ENCODE data around the gene RGS9.
A peak's percentile ranks its signal among the peaks of the same experiment; 100 is the strongest.
"Not testable (repeated sequence)": the region's sequence is repeated elsewhere in the genome, so short reads cannot be mapped to it uniquely, and the experiment has no call there.

RGS9 gene

DNA sequence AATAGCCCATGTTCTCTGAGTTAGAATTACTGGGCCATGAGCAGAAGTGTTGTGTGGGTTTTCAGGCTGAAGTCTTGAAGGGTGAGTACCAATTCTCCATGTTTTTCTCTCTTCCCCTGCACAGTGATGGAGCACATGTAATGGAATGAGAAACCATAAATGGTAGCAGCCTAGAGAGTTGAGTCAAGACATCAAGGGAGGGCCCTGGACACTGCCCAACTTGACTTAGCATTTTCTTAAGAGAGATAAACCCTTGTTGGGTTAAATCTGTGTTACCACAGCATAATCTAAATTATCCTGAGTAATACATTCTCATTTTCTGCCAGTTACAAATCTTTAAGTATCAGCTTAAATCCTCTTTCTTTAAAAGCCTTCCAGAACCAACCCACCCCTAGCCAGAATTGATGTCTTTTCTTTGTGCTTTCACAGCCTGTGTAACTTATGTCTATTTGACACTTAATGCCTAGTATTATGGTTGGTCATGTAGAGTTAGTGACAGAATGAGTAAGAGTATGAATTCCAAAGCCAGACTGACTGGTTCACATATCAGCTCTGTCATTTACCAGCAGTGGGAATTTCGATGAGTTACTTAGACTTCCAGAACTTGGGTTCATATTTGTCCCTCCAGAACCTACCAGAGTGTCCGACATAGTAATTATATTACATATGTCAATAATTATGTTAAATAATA, 27.0 kb upstream of the RGS9 start:
- Histone ChIP-seq H3K4me3 (ENCODE audit: insufficient read depth, low read depth, low read length) (no peak overlapping the region), H3K36me3 (ENCODE audit: control insufficient read depth, insufficient read depth, low read length) (no peaks in the 10 kb centered on the region), H3K27me3 (ENCODE audit: control insufficient read depth, insufficient read depth, low read length, poor library complexity, severe bottlenecking) (no peaks in the 10 kb centered on the region), H3K4me1 (ENCODE audit: control insufficient read depth, insufficient read depth, low read length) (no peaks in the 10 kb centered on the region), H3K27ac (ENCODE audit: insufficient read depth, low read depth, low read length, poor library complexity, severe bottlenecking) (no peak overlapping the region), H3K9me3 (ENCODE audit: control insufficient read depth, low read length) (no peaks in the 10 kb centered on the region)
- 90 to 91% methylated on average over 1 to 2 of the region's 2 CpGs for WGBS, 2 experiments

GRCh38 chr17:65115839-65116238, 21.3 kb upstream of the RGS9 start:
- Histone ChIP-seq H3K9me3 (ENCODE audit: control insufficient read depth, low read length) (no peaks in the 10 kb centered on the region), H3K36me3 (ENCODE audit: control insufficient read depth, insufficient read depth, low read length) (no peaks in the 10 kb centered on the region), H3K27me3 (ENCODE audit: control insufficient read depth, insufficient read depth, low read length, poor library complexity, severe bottlenecking) (no peaks in the 10 kb centered on the region), H3K4me3 (ENCODE audit: insufficient read depth, low read depth, low read length) (no peak overlapping the region), H3K4me1 (ENCODE audit: control insufficient read depth, insufficient read depth, low read length) (no peaks in the 10 kb centered on the region), H3K27ac (ENCODE audit: insufficient read depth, low read depth, low read length, poor library complexity, severe bottlenecking) (no peak overlapping the region)
- WGBS, 2 experiments, result 61 to 70% methylated on average over 2 of the region's 3 CpGs

DNA sequence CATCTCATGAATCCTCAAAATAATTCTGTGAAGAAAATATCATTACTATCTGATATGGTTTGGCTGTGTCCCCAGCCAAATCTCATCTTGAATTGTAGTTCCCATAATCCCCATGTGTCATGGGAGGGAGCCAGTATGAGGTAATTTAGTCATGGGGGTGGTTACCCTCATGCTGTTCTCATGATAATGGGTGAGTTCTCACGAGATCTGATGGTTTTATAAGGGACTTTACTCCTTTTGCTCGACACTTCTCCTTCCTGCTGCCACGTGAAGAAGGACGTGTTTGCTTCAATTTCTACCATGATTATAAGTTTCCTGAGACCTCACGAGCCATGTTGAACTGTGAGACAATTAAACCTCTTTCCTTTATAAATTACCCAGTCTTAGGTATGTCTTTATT, 20.7 kb upstream of the RGS9 start:
- not testable (repeated sequence) for H3K4me1 ChIP-seq (ENCODE audit: control insufficient read depth, insufficient read depth, low read length); H3K36me3 ChIP-seq (ENCODE audit: control insufficient read depth, insufficient read depth, low read length)

GRCh38 chr17:65117384-65118035, 19.7 kb upstream of the RGS9 start:
- no peaks in the 10 kb centered on the region for H3K9me3 ChIP-seq (ENCODE audit: control insufficient read depth, low read length)
- no peak overlapping the region for H3K4me3 ChIP-seq (ENCODE audit: insufficient read depth, low read depth, low read length)
- no peak overlapping the region for H3K27ac ChIP-seq (ENCODE audit: insufficient read depth, low read depth, low read length, poor library complexity, severe bottlenecking)
- no peaks in the 10 kb centered on the region for H3K4me1 ChIP-seq (ENCODE audit: control insufficient read depth, insufficient read depth, low read length)
- no peaks in the 10 kb centered on the region for H3K27me3 ChIP-seq (ENCODE audit: control insufficient read depth, insufficient read depth, low read length, poor library complexity, severe bottlenecking)
- H3K36me3 ChIP-seq (ENCODE audit: control insufficient read depth, insufficient read depth, low read length), result no peaks in the 10 kb centered on the region
- WGBS, 2 experiments, result 90% methylated on average over 4 of the region's 4 CpGs

More for the DNA sequence above, 20.7 kb upstream of the RGS9 start:
- not testable (repeated sequence) for H3K9me3 ChIP-seq (ENCODE audit: control insufficient read depth, low read length); H3K4me3 ChIP-seq (ENCODE audit: insufficient read depth, low read depth, low read length); H3K27me3 ChIP-seq (ENCODE audit: control insufficient read depth, insufficient read depth, low read length, poor library complexity, severe bottlenecking); H3K27ac ChIP-seq (ENCODE audit: insufficient read depth, low read depth, low read length, poor library complexity, severe bottlenecking)
- WGBS, 2 experiments, result 70 to 72% methylated on average over 5 of the region's 5 CpGs

GRCh38 chr17:65121368-65121767, 15.8 kb upstream of the RGS9 start:
- Histone ChIP-seq H3K4me3 (ENCODE audit: insufficient read depth, low read depth, low read length) (no peak overlapping the region), H3K36me3 (ENCODE audit: control insufficient read depth, insufficient read depth, low read length) (no peaks in the 10 kb centered on the region), H3K27me3 (ENCODE audit: control insufficient read depth, insufficient read depth, low read length, poor library complexity, severe bottlenecking) (no peaks in the 10 kb centered on the region), H3K9me3 (ENCODE audit: control insufficient read depth, low read length) (no peaks in the 10 kb centered on the region), H3K27ac (ENCODE audit: insufficient read depth, low read depth, low read length, poor library complexity, severe bottlenecking) (no peak overlapping the region), H3K4me1 (ENCODE audit: control insufficient read depth, insufficient read depth, low read length) (no peaks in the 10 kb centered on the region)
- WGBS, 2 experiments, result 69 to 74% methylated on average over 6 of the region's 6 CpGs

DNA sequence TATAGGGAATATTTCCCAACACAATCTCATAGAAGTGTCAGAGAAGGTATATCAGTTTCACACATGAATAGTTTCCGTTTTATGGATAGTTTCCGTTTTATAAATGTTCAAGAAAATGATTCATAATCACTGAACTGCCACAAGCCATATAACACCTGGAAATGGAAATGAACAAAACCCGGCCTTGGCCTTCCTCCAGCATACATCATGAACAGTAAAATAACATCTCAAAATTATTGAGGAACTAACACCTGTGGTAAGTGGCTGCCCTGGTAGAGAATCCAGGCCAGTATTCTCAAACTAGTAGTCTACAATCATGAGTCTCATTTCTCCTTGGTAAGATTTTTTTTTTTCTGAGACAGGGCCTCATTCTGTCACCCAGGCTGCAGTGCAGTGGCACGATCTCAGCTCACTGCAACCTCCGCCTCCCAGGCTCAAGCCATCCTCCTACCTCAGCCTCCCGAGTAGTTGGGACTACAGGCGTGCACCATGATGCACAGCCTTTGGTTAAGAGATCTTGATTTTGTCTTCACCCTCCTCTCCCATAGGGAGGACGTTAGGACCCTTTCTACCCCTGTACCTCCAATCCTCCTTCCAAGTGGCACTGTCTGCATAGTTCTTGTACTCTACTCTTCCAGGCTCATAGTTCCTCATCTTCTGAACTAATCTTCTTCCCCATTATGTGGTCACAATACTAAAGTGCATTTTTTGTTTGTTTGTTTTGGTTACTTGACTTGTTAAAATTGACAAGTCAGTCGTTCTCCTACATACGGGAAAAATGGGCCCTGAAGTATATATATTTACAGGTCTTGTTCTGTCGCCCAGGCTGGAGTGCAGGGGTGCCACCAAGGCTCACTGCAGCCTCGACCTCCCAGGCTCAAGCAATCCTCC, 15.0 kb upstream of the RGS9 start:
- no peak overlapping the region for H3K27ac ChIP-seq (ENCODE audit: insufficient read depth, low read depth, low read length, poor library complexity, severe bottlenecking)
- no peaks in the 10 kb centered on the region for H3K9me3 ChIP-seq (ENCODE audit: control insufficient read depth, low read length)
- H3K4me3 ChIP-seq (ENCODE audit: insufficient read depth, low read depth, low read length), result peak overlapping the region; percentile 39
- 93% methylated on average over 12 of the region's 12 CpGs for WGBS, 2 experiments
- H3K36me3 ChIP-seq (ENCODE audit: control insufficient read depth, insufficient read depth, low read length), result no peaks in the 10 kb centered on the region
- no peaks in the 10 kb centered on the region for H3K27me3 ChIP-seq (ENCODE audit: control insufficient read depth, insufficient read depth, low read length, poor library complexity, severe bottlenecking)
- H3K4me1 ChIP-seq (ENCODE audit: control insufficient read depth, insufficient read depth, low read length), result no peaks in the 10 kb centered on the region

DNA sequence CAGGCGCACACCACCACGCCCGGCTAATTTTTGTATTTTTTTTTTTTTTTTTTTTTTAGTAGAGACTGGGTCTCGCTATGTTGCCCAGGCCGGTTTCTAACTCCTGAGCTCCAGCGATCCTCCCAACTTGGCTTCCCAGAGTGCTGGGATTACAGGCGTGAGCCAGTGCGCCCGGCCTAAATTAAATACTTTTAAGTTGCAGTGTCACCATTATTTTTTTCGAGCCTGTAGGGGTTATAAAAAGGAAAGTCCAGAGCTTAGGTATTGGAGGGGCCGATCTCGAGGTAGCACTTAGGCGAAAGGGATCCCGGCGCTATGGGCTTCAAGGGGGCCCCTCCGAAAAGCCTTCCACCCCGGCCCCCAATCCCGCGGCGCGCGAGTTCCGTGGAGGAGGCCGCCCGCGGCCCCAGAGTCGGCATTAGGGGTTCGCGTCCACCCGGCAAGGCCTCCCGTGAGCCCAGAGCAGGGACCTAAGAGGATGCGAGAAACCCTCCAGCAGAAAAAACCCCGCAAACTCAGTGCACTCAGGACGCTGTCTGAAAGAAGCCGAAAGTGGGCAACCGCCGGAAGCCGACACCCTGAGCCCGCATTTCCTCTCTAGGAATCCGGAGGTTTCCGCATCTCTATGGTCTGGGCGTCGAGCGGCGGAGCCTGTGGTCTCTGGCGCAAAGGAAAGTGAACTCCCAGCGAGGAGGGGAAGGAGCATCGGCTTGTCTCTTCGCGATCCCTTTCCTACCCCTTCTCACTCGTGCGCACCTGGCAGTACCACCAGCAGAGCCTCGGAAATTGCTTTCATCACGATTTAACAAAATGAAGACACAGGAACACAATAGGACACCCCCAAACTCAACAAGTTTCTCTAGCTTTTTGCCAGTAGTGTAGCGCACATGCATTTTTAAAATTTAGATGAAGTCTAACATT, 14.1 kb upstream of the RGS9 start:
- H3K4me3 ChIP-seq (ENCODE audit: insufficient read depth, low read depth, low read length), result peak overlapping the region; percentile 39
- no peaks in the 10 kb centered on the region for H3K4me1 ChIP-seq (ENCODE audit: control insufficient read depth, insufficient read depth, low read length)
- no peaks in the 10 kb centered on the region for H3K27me3 ChIP-seq (ENCODE audit: control insufficient read depth, insufficient read depth, low read length, poor library complexity, severe bottlenecking)
- 14 to 17% methylated on average over 43 to 48 of the region's 55 CpGs for WGBS, 2 experiments
- H3K36me3 ChIP-seq (ENCODE audit: control insufficient read depth, insufficient read depth, low read length), result no peaks in the 10 kb centered on the region
- H3K27ac ChIP-seq (ENCODE audit: insufficient read depth, low read depth, low read length, poor library complexity, severe bottlenecking), result no peak overlapping the region
- no peaks in the 10 kb centered on the region for H3K9me3 ChIP-seq (ENCODE audit: control insufficient read depth, low read length)

- H3K36me3 ChIP-seq (ENCODE audit: control insufficient read depth, insufficient read depth, low read length), result no peaks in the 10 kb centered on the region
- no peak overlapping the region for H3K4me3 ChIP-seq (ENCODE audit: insufficient read depth, low read depth, low read length)
- H3K27ac ChIP-seq (ENCODE audit: insufficient read depth, low read depth, low read length, poor library complexity, severe bottlenecking), result no peak overlapping the region
- H3K4me1 ChIP-seq (ENCODE audit: control insufficient read depth, insufficient read depth, low read length), result no peaks in the 10 kb centered on the region
- H3K9me3 ChIP-seq (ENCODE audit: control insufficient read depth, low read length), result no peaks in the 10 kb centered on the region
- H3K27me3 ChIP-seq (ENCODE audit: control insufficient read depth, insufficient read depth, low read length, poor library complexity, severe bottlenecking), result no peaks in the 10 kb centered on the region
- WGBS, 2 experiments, result 79 to 83% methylated on average over 8 to 9 of the region's 9 CpGs
Measured at GRCh38 chr17:65123757-65124675, 13.2 kb upstream of the RGS9 start.

GRCh38 chr17:65130832-65131231, 6.3 kb upstream of the RGS9 start:
- Histone ChIP-seq H3K27me3 (ENCODE audit: control insufficient read depth, insufficient read depth, low read length, poor library complexity, severe bottlenecking) (no peaks in the 10 kb centered on the region), H3K36me3 (ENCODE audit: control insufficient read depth, insufficient read depth, low read length) (no peaks in the 10 kb centered on the region), H3K9me3 (ENCODE audit: control insufficient read depth, low read length) (no peaks in the 10 kb centered on the region), H3K4me3 (ENCODE audit: insufficient read depth, low read depth, low read length) (no peak overlapping the region), H3K27ac (ENCODE audit: insufficient read depth, low read depth, low read length, poor library complexity, severe bottlenecking) (no peak overlapping the region), H3K4me1 (ENCODE audit: control insufficient read depth, insufficient read depth, low read length) (no peaks in the 10 kb centered on the region)
- WGBS, 2 experiments, result 88 to 94% methylated on average over 5 of the region's 5 CpGs

Measured in ectodermal cell (in vitro differentiated cells).